GM12873 (cell line): ENCODE data around the gene LRRN4CL.

Experiments used
- TF ChIP-seq, protein P1 (sequence below): IDR thresholded peaks from 2 replicates; pipeline ENCODE4 v1.5.1; 2012; ENCODE audit warnings: low read depth, mild to moderate bottlenecking, moderate library complexity, low read length, control low read depth; ENCODE audit not compliant: insufficient read depth; ENCODE audit errors: missing control alignments

LRRN4CL gene

DNA sequence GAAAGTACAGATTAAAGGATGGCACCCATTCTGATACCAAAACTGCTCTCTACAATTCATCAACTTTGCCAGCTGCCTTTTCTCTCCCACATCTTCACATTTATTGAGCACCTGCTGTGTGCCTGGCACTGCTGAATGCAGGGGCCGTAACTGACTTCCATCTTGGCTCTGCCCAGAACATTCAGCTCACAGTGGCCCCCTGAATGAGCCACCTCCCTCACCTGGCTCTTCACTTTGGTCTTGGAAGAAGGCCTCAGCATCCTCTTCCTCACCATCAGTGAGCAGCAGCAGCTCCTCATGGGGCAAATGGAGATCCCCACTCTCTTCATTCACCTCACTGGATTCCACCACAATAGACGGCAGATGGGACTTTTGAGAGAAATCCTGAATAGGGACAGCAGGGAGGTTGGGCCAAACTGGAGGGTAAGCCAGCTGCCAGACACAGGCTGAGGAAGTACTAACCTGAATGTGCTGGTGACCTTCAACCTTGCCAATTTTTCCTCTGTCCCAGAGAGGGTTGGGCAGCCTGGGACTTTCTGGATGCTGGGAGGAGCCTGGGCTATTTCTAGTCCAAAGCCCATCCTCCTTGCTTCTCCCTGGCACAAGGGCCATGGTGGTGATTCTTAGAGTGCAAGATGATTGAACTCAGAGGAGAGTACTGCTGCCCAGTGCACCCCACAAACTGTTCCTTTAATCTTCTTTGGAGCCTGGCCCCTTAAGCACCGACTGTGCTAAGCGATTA is 19.7 kb downstream of the LRRN4CL start:
- TF ChIP-seq, protein P1, sequence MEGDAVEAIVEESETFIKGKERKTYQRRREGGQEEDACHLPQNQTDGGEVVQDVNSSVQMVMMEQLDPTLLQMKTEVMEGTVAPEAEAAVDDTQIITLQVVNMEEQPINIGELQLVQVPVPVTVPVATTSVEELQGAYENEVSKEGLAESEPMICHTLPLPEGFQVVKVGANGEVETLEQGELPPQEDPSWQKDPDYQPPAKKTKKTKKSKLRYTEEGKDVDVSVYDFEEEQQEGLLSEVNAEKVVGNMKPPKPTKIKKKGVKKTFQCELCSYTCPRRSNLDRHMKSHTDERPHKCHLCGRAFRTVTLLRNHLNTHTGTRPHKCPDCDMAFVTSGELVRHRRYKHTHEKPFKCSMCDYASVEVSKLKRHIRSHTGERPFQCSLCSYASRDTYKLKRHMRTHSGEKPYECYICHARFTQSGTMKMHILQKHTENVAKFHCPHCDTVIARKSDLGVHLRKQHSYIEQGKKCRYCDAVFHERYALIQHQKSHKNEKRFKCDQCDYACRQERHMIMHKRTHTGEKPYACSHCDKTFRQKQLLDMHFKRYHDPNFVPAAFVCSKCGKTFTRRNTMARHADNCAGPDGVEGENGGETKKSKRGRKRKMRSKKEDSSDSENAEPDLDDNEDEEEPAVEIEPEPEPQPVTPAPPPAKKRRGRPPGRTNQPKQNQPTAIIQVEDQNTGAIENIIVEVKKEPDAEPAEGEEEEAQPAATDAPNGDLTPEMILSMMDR, result no peak

DNA sequence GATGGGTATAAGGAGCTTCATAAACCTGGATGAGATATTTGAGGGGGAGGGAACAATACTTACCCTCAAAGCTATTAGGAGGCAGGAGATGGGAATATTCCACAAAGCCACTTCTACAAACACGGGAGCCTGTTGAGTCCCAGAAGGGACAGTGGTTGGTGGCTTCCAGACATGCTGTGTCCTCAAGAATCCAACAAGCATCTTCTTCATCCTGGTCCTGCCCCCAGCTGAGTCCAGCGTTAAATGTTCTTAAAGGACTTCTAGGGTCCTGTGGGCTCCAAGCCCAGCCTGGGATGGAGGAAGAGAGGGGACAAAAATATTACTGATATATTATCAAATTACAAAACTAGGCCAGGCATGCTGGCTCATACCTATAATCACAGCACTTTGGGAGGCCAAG is 21.9 kb downstream of the LRRN4CL start:
- TF ChIP-seq, protein P1, result no peak

DNA sequence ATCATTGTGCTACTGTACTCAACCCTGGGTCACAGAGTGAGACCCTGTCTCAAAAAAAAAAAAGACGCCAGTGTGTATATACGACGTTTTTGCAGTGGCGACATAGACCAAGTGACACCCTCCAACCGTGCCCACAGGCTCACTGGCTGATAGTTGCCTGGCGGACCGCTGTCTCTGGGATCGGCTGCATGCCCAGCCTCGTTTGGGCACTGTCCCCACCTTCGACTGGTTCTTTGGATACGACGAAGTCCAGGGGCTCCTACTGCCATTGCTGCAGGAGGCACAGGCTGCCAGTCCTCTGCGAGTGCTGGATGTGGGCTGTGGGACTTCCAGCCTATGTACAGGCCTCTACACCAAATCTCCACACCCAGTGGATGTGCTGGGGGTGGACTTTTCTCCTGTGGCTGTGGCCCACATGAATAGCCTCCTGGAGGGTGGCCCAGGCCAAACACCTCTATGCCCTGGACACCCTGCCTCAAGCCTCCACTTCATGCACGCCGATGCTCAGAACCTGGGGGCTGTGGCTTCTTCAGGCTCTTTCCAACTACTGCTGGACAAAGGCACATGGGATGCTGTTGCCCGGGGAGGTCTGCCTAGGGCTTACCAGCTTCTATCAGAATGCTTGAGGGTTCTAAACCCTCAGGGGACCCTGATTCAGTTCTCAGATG is 22.9 kb downstream of the LRRN4CL start:
- TF ChIP-seq, protein P1, result no peak

DNA sequence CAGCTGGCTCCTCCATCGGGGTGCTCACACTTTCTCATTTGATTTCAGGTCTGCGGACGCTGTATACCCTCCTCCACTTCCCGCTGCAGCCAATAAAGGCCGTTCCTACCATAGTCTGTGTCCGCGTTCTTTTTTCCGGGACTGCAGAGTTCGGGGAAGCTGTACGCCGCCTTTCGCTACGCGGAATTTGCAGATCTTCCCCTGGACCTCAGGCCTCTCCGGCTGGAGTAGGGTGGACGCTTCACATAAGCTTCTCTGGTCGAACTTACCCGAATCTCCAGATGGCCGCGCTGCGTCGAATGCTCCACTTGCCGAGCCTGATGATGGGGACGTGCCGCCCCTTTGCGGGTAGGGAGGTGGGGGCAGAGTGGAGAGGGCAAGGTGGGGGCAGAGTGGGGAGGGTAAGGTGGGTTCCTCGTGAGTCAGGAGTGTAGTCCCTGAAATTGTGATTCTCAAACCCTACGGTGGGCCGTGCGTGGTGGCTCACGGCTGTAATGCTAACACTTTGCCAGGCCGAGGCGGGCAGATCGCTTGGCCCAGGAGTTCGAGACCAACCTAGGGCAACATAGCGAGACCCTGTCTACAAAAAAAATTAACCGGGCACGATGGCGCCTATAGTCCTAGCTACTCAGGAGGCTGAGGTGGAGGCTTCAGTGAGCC is 23.6 kb downstream of the LRRN4CL start:
- TF ChIP-seq, protein P1, result no peak

DNA sequence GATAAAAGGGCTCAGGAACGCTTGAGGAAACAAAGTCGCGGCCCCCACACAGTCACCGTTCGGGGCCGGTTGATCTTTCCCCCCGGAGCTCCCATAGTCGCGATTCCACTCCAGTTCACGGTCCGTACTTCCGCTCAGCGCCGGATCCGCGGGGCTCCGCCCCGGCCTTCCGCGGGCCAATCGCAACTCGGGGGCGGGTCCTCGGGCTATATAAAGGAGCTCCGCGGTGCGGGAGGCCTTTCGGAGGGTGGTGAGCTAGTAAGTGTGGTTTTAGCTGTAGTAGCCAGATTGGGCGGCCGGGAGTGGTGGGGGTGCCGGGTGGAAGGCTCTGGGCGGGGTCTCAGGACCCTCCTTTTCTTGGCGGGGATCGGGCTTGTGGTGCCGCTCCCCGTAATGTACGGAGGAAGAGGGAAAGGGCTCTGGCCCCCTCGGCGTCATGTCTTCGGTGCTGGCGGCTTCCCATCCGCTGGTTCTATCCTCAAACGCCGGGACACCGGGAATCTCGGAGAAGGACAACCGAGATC is 24.2 kb downstream of the LRRN4CL start, which contains the start of the genes C11orf98 and CSKMT:
C11orf98 (minus strand) TSS at position 136 of the 524 bp plus-strand sequence; CDS start at position 95, 41 bp downstream.
CSKMT (plus strand) TSS at position 238 of the 524 bp plus-strand sequence. CDS start 568 bp downstream, outside the sequence.
- TF ChIP-seq, protein P1, result no peak

DNA sequence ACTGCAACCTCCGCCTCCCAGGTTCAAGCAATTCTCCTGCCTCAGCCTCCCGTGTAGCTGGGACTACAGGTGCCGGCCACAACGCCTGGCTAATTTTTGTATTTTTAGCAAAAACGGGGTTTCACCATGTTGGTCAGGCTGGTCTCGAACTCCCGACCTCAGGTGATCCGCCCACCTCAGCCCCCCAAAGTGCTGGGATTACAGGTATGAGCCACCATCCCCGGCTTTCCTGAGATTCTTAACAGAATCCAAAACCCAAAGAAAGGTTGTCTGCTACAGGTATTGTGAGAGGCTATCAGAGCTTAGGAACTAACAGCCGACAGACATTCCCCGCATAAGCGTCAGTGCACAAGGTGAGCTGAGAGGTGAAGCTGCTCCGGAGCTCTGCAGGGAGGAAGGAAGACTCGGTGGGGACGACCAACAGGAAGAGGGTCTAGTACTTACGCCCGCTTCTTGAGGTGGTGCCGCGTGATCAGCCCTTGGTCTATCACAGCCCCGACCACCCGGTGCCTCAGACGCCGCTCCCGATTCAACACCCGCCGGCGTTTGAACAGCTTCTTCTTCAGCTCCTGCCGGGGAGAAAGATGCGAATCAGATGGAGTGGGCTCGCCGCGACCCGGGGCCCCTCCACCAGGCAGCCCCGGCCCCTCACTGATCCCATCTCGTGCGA is 24.8 kb downstream of the LRRN4CL start:
- TF ChIP-seq, protein P1, result no peak
